Keratinocyte (primary cell): ENCODE data around the gene RUNX1. TPM values are rescaled to one million over a fixed set of nuclear protein-coding genes. Genes with fewer than 3 reads are reported as not detected.

Experiments
- DNase-seq: peaks from one replicate; pipeline ENCODE4 v3.0.0-alpha.2; 2011; ENCODE audit warnings: low read depth, missing footprints, low spot score
- FAIRE-seq: peaks from 2 replicates; lab custom pipeline; 2011; peaks lifted over from hg19 to GRCh38; lab: Jason Lieb, UNC
- H2AFZ ChIP-seq: 2 replicates; pipeline ENCODE4 v1.6.0; 2012; ENCODE audit warnings: low read length, control low read depth, inconsistent platforms; ENCODE audit not compliant: control insufficient read depth
- H3K27ac ChIP-seq: 2 replicates; pipeline ENCODE4 v1.5.1; 2011; ENCODE audit warnings: low read length; ENCODE audit not compliant: control insufficient read depth, insufficient read depth
- H3K27me3 ChIP-seq: 3 replicates; pipeline ENCODE4 v1.6.0; 2011; ENCODE audit warnings: low read length; ENCODE audit not compliant: control insufficient read depth, insufficient read depth; ENCODE audit errors: extremely low read depth
- H3K36me3 ChIP-seq, 2 experiments: 2 replicates in 1 of 2; 3 replicates in 1 of 2; pipeline ENCODE4 v1.5.1; 2011; ENCODE audit warnings: low read length in 2 of 2, mild to moderate bottlenecking in 1 of 2; ENCODE audit not compliant: control insufficient read depth in 2 of 2, insufficient read depth in 2 of 2; ENCODE audit errors: extremely low read depth in 1 of 2
- H3K4me1 ChIP-seq: 3 replicates; pipeline ENCODE4 v1.5.1; 2011; ENCODE audit warnings: low read length; ENCODE audit not compliant: control insufficient read depth, insufficient read depth; ENCODE audit errors: extremely low read depth
- H3K4me2 ChIP-seq: 3 replicates; pipeline ENCODE4 v1.6.0; 2011; ENCODE audit warnings: low read depth, low read length; ENCODE audit not compliant: control insufficient read depth, insufficient read depth; ENCODE audit errors: extremely low read depth
- H3K4me3 ChIP-seq, 3 experiments: fragments of 200-600 bp in 1 of 3; sonication (generic) in 1 of 3; 2 replicates in 2 of 3; 3 replicates in 1 of 3; pipeline ENCODE4 v1.5.1; 2011 to 2016; ENCODE audit warnings: low read length in 3 of 3, mild to moderate bottlenecking in 3 of 3, control low read depth in 2 of 3, inconsistent platforms in 1 of 3, low read depth in 1 of 3, mixed read lengths in 1 of 3, mixed run types in 1 of 3, moderate library complexity in 1 of 3; ENCODE audit not compliant: control insufficient read depth in 2 of 3, insufficient read depth in 2 of 3; ENCODE audit errors: extremely low read depth in 1 of 3
- H3K79me2 ChIP-seq: 2 replicates; pipeline ENCODE4 v1.6.0; 2012; ENCODE audit warnings: low read length; ENCODE audit not compliant: control insufficient read depth, insufficient read depth
- H3K9ac ChIP-seq: 3 replicates; pipeline ENCODE4 v1.6.0; 2011; ENCODE audit warnings: low read length; ENCODE audit not compliant: control insufficient read depth, insufficient read depth; ENCODE audit errors: extremely low read depth
- H3K9me1 ChIP-seq: 3 replicates; pipeline ENCODE4 v1.6.0; 2011; ENCODE audit warnings: low read length; ENCODE audit not compliant: control insufficient read depth, insufficient read depth; ENCODE audit errors: extremely low read depth
- H3K9me3 ChIP-seq: 2 replicates; pipeline ENCODE4 v1.5.1; 2012; ENCODE audit warnings: low read depth, low read length; ENCODE audit not compliant: control insufficient read depth
- H4K20me1 ChIP-seq: 3 replicates; pipeline ENCODE4 v1.6.0; 2011; ENCODE audit warnings: low read length; ENCODE audit not compliant: control insufficient read depth, insufficient read depth; ENCODE audit errors: extremely low read depth
- CTCF ChIP-seq, 3 experiments: IDR thresholded peaks in 1 of 3; conservative IDR thresholded peaks in 1 of 3; optimal IDR thresholded peaks in 1 of 3; 2 replicates in 2 of 3; 3 replicates in 1 of 3; pipeline versions ENCODE3 to v1.5.1; 2011; ENCODE audit warnings: low read length in 3 of 3, mild to moderate bottlenecking in 3 of 3, moderate library complexity in 2 of 3, control low read depth in 1 of 3, inconsistent platforms in 1 of 3; ENCODE audit not compliant: insufficient read depth in 2 of 3; ENCODE audit errors: extremely low read depth in 1 of 3
- EZH2 ChIP-seq: IDR thresholded peaks from one replicate; pipeline ENCODE4 v1.6.1; 2012; ENCODE audit warnings: inconsistent platforms, mild to moderate bottlenecking, low read length, moderate library complexity
- dilution Hi-C: fragments of 300-500 bp; cut with MboI; formaldehyde crosslinking; loops from one replicate; pipeline ENCODE4 v1.7.0; 2020; ENCODE audit warnings: low sequenced_read_pairs; ENCODE audit not compliant: extremely low pct_ligation_motif_present
- polyA plus RNA-seq, 5 experiments: library from polyadenylated mRNA; depleted of rRNA in 3 of 5; stranded (reverse) in 3 of 5; stranded (forward) in 1 of 5; unstranded in 1 of 5; fragments of >200 nt; gene quantifications; 1 replicate in 1 of 5; 2 replicates in 3 of 5; 3 replicates in 1 of 5; pipeline versions ENCODE4 v1.2.1 to v1.2.3, GENCODE V29; 2011 to 2012; ENCODE audit warnings: missing spikeins in 2 of 5, low read depth in 1 of 5, low replicate concordance in 1 of 5

RUNX1 gene
- polyA plus RNA-seq, 1 donor (not counting 4 experiments of a cell fraction or from before 2014, with no cell fraction given), result 44.9 TPM

- no peaks in the 10 kb centered on the region for H3K36me3 ChIP-seq
- H3K27ac ChIP-seq, result no peak overlapping the region
- dilution Hi-C loops, result no loop called here
- H2AFZ ChIP-seq, result no peak overlapping the region
- no peaks in the 10 kb centered on the region for H3K4me1 ChIP-seq
- TF ChIP-seq CTCF (optimal IDR thresholded peaks at IDR 0.05 in 1 of 3, IDR thresholded peaks at IDR 0.05 in 1 of 3, conservative IDR thresholded peaks at IDR 0.05 in 1 of 3; ENCODE audit: extremely low read depth in 1 of 3, insufficient read depth in 2 of 3, low read length in 3 of 3) (no peak), EZH2 (no peak)
- H3K79me2 ChIP-seq, result no peaks in the 10 kb centered on the region
- DNase-seq, result no peak
- H3K4me2 ChIP-seq, result no peak overlapping the region
- H3K27me3 ChIP-seq, result no peaks in the 10 kb centered on the region
- no peak for FAIRE-seq
- no peaks in the 10 kb centered on the region for H3K9me1 ChIP-seq
- H3K9me3 ChIP-seq, result no peaks in the 10 kb centered on the region
- no peak overlapping the region for H3K9ac ChIP-seq
- no peaks in the 10 kb centered on the region for H4K20me1 ChIP-seq
- no peak overlapping the region for H3K4me3 ChIP-seq
Measured at GRCh38 chr21:34925597-34925996, 123.5 kb downstream of the RUNX1 start.

GRCh38 chr21:34924771-34925419 is 124.2 kb downstream of the RUNX1 start:
- DNase-seq, result no peak
- no peaks in the 10 kb centered on the region for H3K79me2 ChIP-seq
- no peak overlapping the region for H3K27ac ChIP-seq
- H3K4me1 ChIP-seq, result no peaks in the 10 kb centered on the region
- H3K36me3 ChIP-seq, result no peaks in the 10 kb centered on the region
- no peak overlapping the region for H3K4me2 ChIP-seq
- H3K9me1 ChIP-seq, result no peaks in the 10 kb centered on the region
- dilution Hi-C loops, result no loop called here
- FAIRE-seq, result peak; percentile 29
- H3K9ac ChIP-seq, result no peak overlapping the region
- H3K27me3 ChIP-seq, result no peaks in the 10 kb centered on the region
- no peak overlapping the region for H2AFZ ChIP-seq
- TF ChIP-seq CTCF (optimal IDR thresholded peaks at IDR 0.05 in 1 of 3, IDR thresholded peaks at IDR 0.05 in 1 of 3, conservative IDR thresholded peaks at IDR 0.05 in 1 of 3; ENCODE audit: extremely low read depth in 1 of 3, insufficient read depth in 2 of 3, low read length in 3 of 3) (no peak), EZH2 (no peak)
- H4K20me1 ChIP-seq, result no peaks in the 10 kb centered on the region
- H3K9me3 ChIP-seq, result no peaks in the 10 kb centered on the region
- H3K4me3 ChIP-seq, result no peak overlapping the region
